GM12878 (cell line): Measurements from ENCODE around the gene LMNB1. TPM values are rescaled to one million over a fixed set of nuclear protein-coding genes. Genes with fewer than 3 reads are reported as not detected.

Experiments
- ATAC-seq: fragments of 200-7000 bp; cut with Tn5 transposase; 3 replicates; pipeline ENCODE4 v1.9.1; 2020; ENCODE audit warnings: mild to moderate bottlenecking, moderate library complexity
- BruUV-seq: library from RNA; stranded (reverse); fragments of 400-500 nt; replicated peaks from 2 replicates; lab custom pipeline; 2021; lab: Mats Ljungman, UMichigan
- CTCF ChIA-PET: fragments of 300-600 bp; sonication (Branson Sonifier 250); formaldehyde crosslinking; extraction: SDS; loops from one replicate; lab custom pipeline; 2021; ENCODE audit warnings: inconsistent platforms; lab: Yijun Ruan, JAX
- POLR2A ChIA-PET: fragments of 350-600 bp; formaldehyde crosslinking; extraction: SDS; loops from one replicate; lab custom pipeline; 2021; ENCODE audit warnings: inconsistent platforms; lab: Charles Lee
- RAD21 ChIA-PET: fragments of 300-600 bp; sonication (Branson Sonifier 250); formaldehyde crosslinking; loops from one replicate; lab custom pipeline; 2023; ENCODE audit warnings: antibody characterized with exemption; ENCODE audit not compliant: unreplicated experiment; lab: Charles Lee
- SMC1A ChIA-PET: fragments of 300-600 bp; sonication (Branson Sonifier 250); formaldehyde crosslinking; loops from one replicate; lab custom pipeline; 2023; ENCODE audit not compliant: unreplicated experiment, uncharacterized antibody; lab: Charles Lee
- DNase-seq: peaks from one replicate; pipeline ENCODE4 v3.0.0-alpha.2; 2011; ENCODE audit warnings: low read depth, low spot score
- FAIRE-seq: peaks from 3 replicates; lab custom pipeline; 2011; peaks lifted over from hg19 to GRCh38; lab: Jason Lieb, UNC
- H2AFZ ChIP-seq: 2 replicates; pipeline ENCODE4 v1.6.0; 2011; ENCODE audit warnings: low read depth, low read length, control low read depth; ENCODE audit not compliant: control insufficient read depth
- H3K27ac ChIP-seq: 2 replicates; pipeline ENCODE4 v1.5.1; 2011; ENCODE audit warnings: control low read depth; ENCODE audit not compliant: control insufficient read depth, insufficient read depth
- H3K27me3 ChIP-seq, 2 experiments: replicated peaks in 1 of 2; 2 replicates each; pipeline versions ENCODE4 v1.6.0 to v1.6.1; 2011; ENCODE audit warnings: low read length in 1 of 2; ENCODE audit not compliant: control insufficient read depth in 2 of 2, insufficient read depth in 2 of 2
- H3K36me3 ChIP-seq, 2 experiments: 2 replicates each; pipeline ENCODE4 v1.5.1; 2011; ENCODE audit warnings: low read length in 1 of 2; ENCODE audit not compliant: control insufficient read depth in 2 of 2, insufficient read depth in 2 of 2
- H3K4me1 ChIP-seq: 2 replicates; pipeline ENCODE4 v1.6.1; 2011; ENCODE audit warnings: mild to moderate bottlenecking, low read length, moderate library complexity, mixed read lengths; ENCODE audit not compliant: control insufficient read depth, insufficient read depth
- H3K4me2 ChIP-seq: 2 replicates; pipeline ENCODE4 v1.6.0; 2011; ENCODE audit warnings: control low read depth; ENCODE audit not compliant: control insufficient read depth, insufficient read depth
- H3K4me3 ChIP-seq: fragments of 200-600 bp; sonication (generic); 2 replicates; pipeline ENCODE4 v1.5.1; 2016
- H3K79me2 ChIP-seq: 2 replicates; pipeline ENCODE4 v1.6.0; 2011; ENCODE audit warnings: low read length; ENCODE audit not compliant: control insufficient read depth, insufficient read depth
- H3K9ac ChIP-seq: 2 replicates; pipeline ENCODE4 v1.8.0; 2011; ENCODE audit warnings: low read length, control low read depth, mixed read lengths; ENCODE audit not compliant: control insufficient read depth, insufficient read depth
- H3K9me3 ChIP-seq: replicated peaks from 3 replicates; pipeline ENCODE4 v1.5.1; 2011; ENCODE audit warnings: mild to moderate bottlenecking, low read length; ENCODE audit not compliant: control insufficient read depth, insufficient read depth
- H4K20me1 ChIP-seq: 2 replicates; pipeline ENCODE4 v1.6.0; 2011; ENCODE audit not compliant: control insufficient read depth, insufficient read depth
- BCLAF1 ChIP-seq: fragments of 450-650 bp; IDR thresholded peaks from 2 replicates; pipeline ENCODE4 v1.6.1; 2017; ENCODE audit warnings: antibody characterized with exemption, mild to moderate bottlenecking, moderate library complexity
- EED ChIP-seq: sonication (generic); IDR thresholded peaks from 2 replicates; pipeline ENCODE4 v1.6.1; 2016; ENCODE audit warnings: antibody characterized with exemption, low read depth
- EP300 ChIP-seq, 2 experiments: fragments of 150-350 bp in 1 of 2; IDR thresholded peaks; 2 replicates each; pipeline ENCODE4 v1.6.1; 2011 to 2012; ENCODE audit warnings: low read depth in 2 of 2, low read length in 2 of 2, borderline replicate concordance in 1 of 2, improper control_type of control experiment in 1 of 2, inconsistent platforms in 1 of 2; ENCODE audit not compliant: control insufficient read depth in 1 of 2
- IKZF2 ChIP-seq, 2 experiments: fragments of 450-650 bp; IDR thresholded peaks; 2 replicates each; pipeline ENCODE4 v1.6.1; 2017; ENCODE audit warnings: mild to moderate bottlenecking in 2 of 2, moderate library complexity in 2 of 2
- IRF4 ChIP-seq: IDR thresholded peaks from 2 replicates; pipeline ENCODE4 v1.6.1; 2011; ENCODE audit warnings: low read depth, low read length
- KDM1A ChIP-seq: fragments of 200-600 bp; sonication (generic); IDR thresholded peaks from 2 replicates; pipeline ENCODE4 v1.6.1; 2016; ENCODE audit warnings: borderline replicate concordance
- LARP7 ChIP-seq: fragments of 450-650 bp; IDR thresholded peaks from 2 replicates; pipeline ENCODE4 v1.6.1; 2017; ENCODE audit warnings: mild to moderate bottlenecking
- MXI1 ChIP-seq: fragments of 150-350 bp; IDR thresholded peaks from 2 replicates; pipeline ENCODE4 v1.6.1; 2011; ENCODE audit warnings: low read depth, mild to moderate bottlenecking, inconsistent platforms, low read length, improper control_type of control experiment
- NR2C1 ChIP-seq: fragments of 450-650 bp; IDR thresholded peaks from 2 replicates; pipeline ENCODE4 v1.6.1; 2017; ENCODE audit warnings: antibody characterized with exemption, mild to moderate bottlenecking, moderate library complexity
- RFX5 ChIP-seq: IDR thresholded peaks from 2 replicates; pipeline ENCODE4 v1.6.1; 2011; ENCODE audit warnings: low read depth, low read length, improper control_type of control experiment
- SIN3A ChIP-seq: IDR thresholded peaks from 2 replicates; pipeline ENCODE4 v1.6.1; 2012; ENCODE audit warnings: low read depth, low read length, improper control_type of control experiment
- SMARCA5 ChIP-seq: fragments of 450-650 bp; IDR thresholded peaks from 2 replicates; pipeline ENCODE4 v1.6.1; 2017; ENCODE audit warnings: mild to moderate bottlenecking
- SUZ12 ChIP-seq: fragments of 200-600 bp; sonication (generic); IDR thresholded peaks from one replicate; pipeline ENCODE4 v1.6.1; 2018; ENCODE audit warnings: antibody characterized with exemption, mild to moderate bottlenecking; ENCODE audit not compliant: unreplicated experiment
- WRNIP1 ChIP-seq: IDR thresholded peaks from 2 replicates; pipeline ENCODE4 v1.6.1; 2011; ENCODE audit warnings: low read depth, low read length, improper control_type of control experiment, borderline replicate concordance
- YY1 ChIP-seq: IDR thresholded peaks from 2 replicates; pipeline ENCODE4 v1.6.1; 2011; ENCODE audit warnings: low read depth, mild to moderate bottlenecking, low read length
- WGBS: methylation state at CpG from one replicate; pipeline ENCODE4 v1.1.6; 2016; ENCODE audit warnings: low lambda C conversion rate; ENCODE audit not compliant: insufficient replicate concordance, insufficient coverage; ENCODE audit errors: missing lambda C conversion rate; 5-methylcytosine and 5-hydroxymethylcytosine counted together
- in situ Hi-C: fragments of 300-500 bp; cut with MboI; formaldehyde crosslinking; loops from 9 replicates; pipeline ENCODE4 v1.14.3; 2018; ENCODE audit warnings: mixed read lengths
- intact Hi-C: fragments of 100-400 bp; cut with micrococcal nuclease; formaldehyde crosslinking; loops from one replicate; pipeline ENCODE4 v1.14.2; 2022; ENCODE audit not compliant: unreplicated experiment
- polyA plus RNA-seq, 11 experiments: library from polyadenylated mRNA; depleted of rRNA in 4 of 11; unstranded in 6 of 11; stranded (reverse) in 5 of 11; fragments of >200 nt; fragmentation: Nextera tagmentation in 4 of 11; fragmentation: Illumina TruSeq in 1 of 11; extraction: Ambion mirVana in 4 of 11; extraction: Trizol in 1 of 11; gene quantifications; 1 replicate in 1 of 11; 2 replicates in 10 of 11; pipeline versions ENCODE4 v1.2.1 to v1.2.3, GENCODE V29; 2011 to 2016; ENCODE audit warnings: inconsistent platforms in 2 of 11, missing spikeins in 2 of 11, low read depth in 1 of 11
- total RNA-seq, 4 experiments: library from RNA; depleted of rRNA in 3 of 4; stranded (reverse); fragments of >200 nt in 3 of 4; fragmentation: Illumina TruSeq in 1 of 4; extraction: Trizol in 1 of 4; gene quantifications; 2 replicates each; pipeline versions ENCODE4 v1.2.1 to v1.2.3, GENCODE V29; 2013 to 2021
- TF ChIP-seq, protein P1 (sequence below): fragments of 450-650 bp; IDR thresholded peaks from 2 replicates; pipeline ENCODE4 v1.6.1; 2016; ENCODE audit warnings: mild to moderate bottlenecking
- TF ChIP-seq, protein P2 (sequence below): IDR thresholded peaks from 2 replicates; pipeline ENCODE4 v1.6.1; 2012; ENCODE audit warnings: low read length, inconsistent platforms

LMNB1 gene
- total and polyA plus RNA-seq, 10 of the 15 experiments (the other 5 are each of a cell fraction or from before 2014, with no cell fraction given): 7.0 to 185 (median 86.4) TPM

DNA sequence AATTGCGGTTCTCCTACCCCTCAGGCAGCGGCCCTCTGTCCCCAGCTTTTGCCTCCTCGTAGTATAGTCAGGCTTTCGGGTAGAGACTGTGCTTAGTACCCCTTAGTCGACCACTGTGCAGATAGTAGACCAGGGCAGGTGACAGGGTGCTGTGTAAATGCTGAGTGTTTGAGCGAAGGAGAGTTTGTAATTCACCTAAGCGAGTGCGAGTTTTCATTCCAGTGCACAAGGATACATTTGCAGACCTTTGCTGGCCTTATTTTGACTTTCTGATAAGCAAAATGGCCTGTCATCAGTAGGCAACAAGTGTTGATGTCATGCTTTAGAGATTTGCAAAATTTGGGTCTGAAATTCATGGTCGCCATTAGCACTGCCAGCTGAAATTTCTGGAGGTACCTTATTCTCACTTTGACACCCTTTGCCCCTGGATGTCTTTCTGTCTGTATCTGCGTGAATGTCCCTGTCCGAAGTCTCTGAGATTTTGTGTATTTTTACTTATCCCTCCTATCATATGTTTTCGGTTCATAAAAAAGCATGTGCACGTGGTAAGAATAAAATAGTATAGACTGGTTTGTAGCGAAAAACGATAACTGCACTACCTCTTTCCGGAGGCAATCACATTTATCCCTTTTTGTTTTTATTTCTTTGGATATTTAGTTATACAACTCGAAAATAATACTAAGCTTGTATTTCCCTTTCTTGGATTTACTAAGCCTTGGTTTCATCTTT is 1.9 kb downstream of the LMNB1 start:
- ChIA-PET CTCF (interaction anchor here (0.9 to 10.4 kb wide), 25 partner anchors 7 to 193 kb away, joined by 3 to 445 read pairs (median 7); partner anchors contain the start of gene PHAX), SMC1A (interaction anchor here (0.8 to 10.7 kb wide), 33 partner anchors 8 to 530 kb away, joined by 3 to 441 read pairs (median 4); no protein-coding TSS in a partner anchor), RAD21 (interaction anchor here (0.9 to 9.6 kb wide), 28 partner anchors 8 to 250 kb away, joined by 3 to 306 read pairs (median 8); partner anchors contain the start of gene PHAX), POLR2A (interaction anchor here (0.5 to 9.6 kb wide), 30 partner anchors 7 to 252 kb away, joined by 3 to 140 read pairs (median 6); partner anchors contain the start of gene MARCHF3)
- Histone ChIP-seq H3K27ac (peak overlapping the region; percentile 96), H2AFZ (peak overlapping the region; percentile 55), H3K9ac (peak overlapping the region; percentile 98), H3K4me2 (peak overlapping the region; percentile 88), H3K4me3 (peak overlapping the region; percentile 96), H3K4me1 (no peaks in the 10 kb centered on the region), H3K9me3 (no peaks in the 10 kb centered on the region), H3K27me3 (no peaks in the 10 kb centered on the region), H3K36me3 (peaks cover 0 to 3% of the 10 kb centered on the region in 2 experiments; a peak in 1 of 4 replicates), H3K79me2 (peaks cover 67% of the 10 kb centered on the region), H4K20me1 (peaks cover 4% of the 10 kb centered on the region; the same call in 1 of the 2 replicates)
- DNase-seq (no peak), ATAC-seq (peak; percentile 8), FAIRE-seq (no peak)
- in situ Hi-C loops (loop anchor here (5.0 kb wide), 1 partner anchor 102 kb away; no protein-coding TSS in a partner anchor), intact Hi-C loops (loop anchor here (1.0 to 10.0 kb wide), 4 partner anchors 31 to 334 kb away; no protein-coding TSS in a partner anchor)
- BruUV-seq: no TSS peak
- 2% methylated on average over 17 of the region's 17 CpGs for WGBS
- peak; percentile 22; the same call in 1 of the 2 replicates for TF ChIP-seq SIN3A
- no peak for TF ChIP-seq EP300 (IDR thresholded peaks at IDR 0.05; ENCODE audit: borderline replicate concordance in 1 of 2, control insufficient read depth in 1 of 2, low read depth in 2 of 2, low read length in 2 of 2)
- TF ChIP-seq IRF4: 0 out of 2 replicates have a peak, but pooled peaks have one; percentile 17
- no peak for TF ChIP-seq EED
- TF ChIP-seq, protein P1, sequence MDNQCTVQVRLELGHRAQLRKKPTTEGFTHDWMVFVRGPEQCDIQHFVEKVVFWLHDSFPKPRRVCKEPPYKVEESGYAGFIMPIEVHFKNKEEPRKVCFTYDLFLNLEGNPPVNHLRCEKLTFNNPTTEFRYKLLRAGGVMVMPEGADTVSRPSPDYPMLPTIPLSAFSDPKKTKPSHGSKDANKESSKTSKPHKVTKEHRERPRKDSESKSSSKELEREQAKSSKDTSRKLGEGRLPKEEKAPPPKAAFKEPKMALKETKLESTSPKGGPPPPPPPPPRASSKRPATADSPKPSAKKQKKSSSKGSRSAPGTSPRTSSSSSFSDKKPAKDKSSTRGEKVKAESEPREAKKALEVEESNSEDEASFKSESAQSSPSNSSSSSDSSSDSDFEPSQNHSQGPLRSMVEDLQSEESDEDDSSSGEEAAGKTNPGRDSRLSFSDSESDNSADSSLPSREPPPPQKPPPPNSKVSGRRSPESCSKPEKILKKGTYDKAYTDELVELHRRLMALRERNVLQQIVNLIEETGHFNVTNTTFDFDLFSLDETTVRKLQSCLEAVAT: 0 out of 2 replicates have a peak, but pooled peaks have one; percentile 20
- TF ChIP-seq YY1: 0 out of 2 replicates have a peak, but pooled peaks have one; percentile 14
- no peak for TF ChIP-seq SUZ12
- TF ChIP-seq KDM1A: no peak
- TF ChIP-seq RFX5: no peak
- TF ChIP-seq, protein P2, sequence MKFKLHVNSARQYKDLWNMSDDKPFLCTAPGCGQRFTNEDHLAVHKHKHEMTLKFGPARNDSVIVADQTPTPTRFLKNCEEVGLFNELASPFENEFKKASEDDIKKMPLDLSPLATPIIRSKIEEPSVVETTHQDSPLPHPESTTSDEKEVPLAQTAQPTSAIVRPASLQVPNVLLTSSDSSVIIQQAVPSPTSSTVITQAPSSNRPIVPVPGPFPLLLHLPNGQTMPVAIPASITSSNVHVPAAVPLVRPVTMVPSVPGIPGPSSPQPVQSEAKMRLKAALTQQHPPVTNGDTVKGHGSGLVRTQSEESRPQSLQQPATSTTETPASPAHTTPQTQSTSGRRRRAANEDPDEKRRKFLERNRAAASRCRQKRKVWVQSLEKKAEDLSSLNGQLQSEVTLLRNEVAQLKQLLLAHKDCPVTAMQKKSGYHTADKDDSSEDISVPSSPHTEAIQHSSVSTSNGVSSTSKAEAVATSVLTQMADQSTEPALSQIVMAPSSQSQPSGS: 0 out of 2 replicates have a peak, but pooled peaks have one; percentile 21
- peak; percentile 17; the same call in 1 of the 2 replicates for TF ChIP-seq LARP7
- TF ChIP-seq WRNIP1: peak; percentile 33; the same call in 1 of the 2 replicates
- TF ChIP-seq MXI1: 0 out of 2 replicates have a peak, but pooled peaks have one; percentile 23
- TF ChIP-seq BCLAF1: no peak
- no peak for TF ChIP-seq IKZF2 (IDR thresholded peaks at IDR 0.05)
- TF ChIP-seq SMARCA5: no peak
- no peak for TF ChIP-seq NR2C1
